Stimulated activated naive CD8-positive, alpha-beta T cell treated with anti-CD3 and anti-CD28 coated beads, Interleukin-15, amount 100 ng/mL, for 72 hours (primary cell): ENCODE data around the gene FAM110C.
"Not testable (repeated sequence)": the region's sequence is repeated elsewhere in the genome, so short reads cannot be mapped to it uniquely, and the experiment has no call there.

Experiments used
- ATAC-seq: fragments of 150-1000 bp; cut with Tn5 transposase; 2 replicates; pipeline ENCODE4 v1.10.0; 2021; ENCODE audit warnings: mild to moderate bottlenecking, moderate library complexity
- DNase-seq, 2 donors: peaks; one replicate each; pipeline ENCODE4 v3.0.0; 2021 to 2022
- H3K27ac Mint-ChIP-seq, 2 donors: one replicate each; pipeline ENCODE4 v1.8.0; 2022; ENCODE audit warnings: mild to moderate bottlenecking in 2 of 2, mixed read lengths in 2 of 2, moderate library complexity in 2 of 2
- H3K27me3 Mint-ChIP-seq: one replicate; pipeline ENCODE4 v1.8.0; 2022; ENCODE audit warnings: mixed read lengths
- H3K4me1 Mint-ChIP-seq: one replicate; pipeline ENCODE4 v1.8.0; 2022; ENCODE audit warnings: mild to moderate bottlenecking, mixed read lengths
- H3K4me3 Mint-ChIP-seq, 2 donors: one replicate each; pipeline ENCODE4 v1.8.0; 2022; ENCODE audit warnings: mild to moderate bottlenecking in 2 of 2, mixed read lengths in 2 of 2, moderate library complexity in 1 of 2
- H3K9me3 Mint-ChIP-seq, 2 donors: one replicate each; pipeline ENCODE4 v1.8.0; 2022; ENCODE audit warnings: mixed read lengths in 2 of 2

FAM110C gene

DNA sequence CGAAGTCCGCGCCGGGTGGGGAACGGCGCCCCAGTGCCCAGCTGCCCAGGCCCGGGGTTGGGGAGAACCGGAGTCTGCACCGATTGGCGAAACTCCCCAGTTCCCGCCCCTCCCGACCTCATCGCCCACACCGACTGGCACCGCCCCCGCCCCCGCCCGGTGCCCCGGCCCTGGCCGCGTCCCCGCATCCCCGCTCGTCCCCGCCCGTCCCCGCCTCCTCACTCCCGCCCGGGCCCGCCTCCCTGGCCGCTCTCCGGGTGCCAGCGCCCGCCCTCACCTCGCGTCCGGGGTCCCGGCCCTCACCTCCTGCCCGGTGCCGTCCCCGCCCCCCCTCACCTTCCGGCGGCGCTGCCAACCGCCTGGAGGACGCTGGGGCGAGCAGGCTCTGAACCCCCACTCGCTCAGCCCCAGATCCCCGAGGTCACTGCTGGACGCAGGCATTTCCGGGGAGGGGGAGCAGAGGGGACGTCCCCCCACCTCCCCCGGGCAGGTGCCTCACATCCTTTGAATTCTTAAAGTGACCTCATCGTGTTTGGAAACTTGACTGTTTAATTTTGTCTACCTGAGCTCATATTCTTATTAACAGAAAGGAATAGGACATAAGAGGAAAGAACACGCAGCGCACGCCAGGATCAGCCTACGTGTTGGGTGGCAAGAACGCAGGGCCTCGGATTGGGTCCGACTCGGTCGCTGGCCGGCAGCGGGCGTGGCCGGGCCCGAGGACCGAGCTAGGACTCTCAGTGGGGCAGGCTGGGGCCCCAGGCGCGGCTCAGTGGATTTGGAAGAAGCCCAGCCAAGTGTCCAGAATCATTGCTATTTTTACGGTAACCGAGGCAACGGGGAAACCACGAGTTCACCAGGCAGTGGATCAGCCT is at the start of gene FAM110C:
TSS of gene FAM110C (minus strand) at position 35 of the 875 bp plus-strand sequence. CDS start 120 bp downstream, outside the sequence.
- peak; percentile 71 for ATAC-seq
- Mint-ChIP-seq H3K9me3 (no peaks in the 10 kb centered on the region), H3K4me3 (peak within 1 kb of the TSS; percentile 85 to 91), H3K27ac (peak within 1 kb of the TSS in 1 of 2 donors; percentile 86), H3K27me3 (peaks cover 43% of the 10 kb centered on the region), H3K4me1 (peaks cover 43% of the 10 kb centered on the region)
- peak; percentile 19 to 29 for DNase-seq

GRCh38 chr2:92326-92725 is 46.0 kb upstream of the FAM110C start:
- peaks cover 16% of the 10 kb centered on the region for H3K27me3 Mint-ChIP-seq
- no peaks in the 10 kb centered on the region for H3K4me1 Mint-ChIP-seq

DNA sequence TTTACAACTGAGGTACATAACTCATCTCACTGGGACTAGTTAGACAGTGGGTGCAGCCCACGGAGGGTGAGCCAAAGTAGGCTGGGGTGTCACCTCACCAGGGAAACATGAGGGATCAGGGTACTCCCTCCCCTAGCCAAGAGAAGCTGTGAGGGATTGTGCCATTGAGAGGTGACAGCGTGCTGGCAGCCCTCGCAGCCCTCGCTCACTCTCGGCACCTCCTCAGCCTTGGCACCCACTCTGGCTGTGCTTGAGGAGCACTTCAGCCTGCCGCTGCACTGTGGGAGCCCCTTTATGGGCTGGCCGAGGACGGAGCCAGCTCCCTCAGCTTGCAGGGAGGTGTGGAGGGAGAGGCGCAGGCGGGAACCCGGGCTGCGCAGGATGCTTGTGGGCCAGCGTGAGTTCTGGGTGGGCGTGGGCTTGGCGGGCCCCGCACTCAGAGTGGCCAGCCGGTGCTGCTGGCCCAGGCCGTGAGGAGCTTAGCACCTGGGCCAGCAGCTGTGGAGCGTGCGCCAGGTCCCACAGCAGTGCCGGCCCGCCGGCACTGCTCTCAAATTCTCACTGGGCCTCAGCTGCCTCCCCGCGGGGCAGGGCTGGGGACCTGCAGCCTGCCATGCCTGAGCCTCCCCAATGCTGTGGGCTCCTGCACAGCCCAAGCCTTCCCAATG is 44.5 kb upstream of the FAM110C start:
- Mint-ChIP-seq H3K27ac (no peak overlapping the region), H3K4me1 (no peaks in the 10 kb centered on the region), H3K27me3 (peaks cover 16% of the 10 kb centered on the region), H3K9me3 (peaks cover 2 to 3% of the 10 kb centered on the region in 2 donors), H3K4me3 (no peak overlapping the region)
- DNase-seq: no peak
- ATAC-seq: no peak

More at GRCh38 chr2:92326-92725, 46.0 kb upstream of the FAM110C start:
- Mint-ChIP-seq H3K27ac (no peak overlapping the region), H3K4me3 (no peak overlapping the region), H3K9me3 (peaks cover 10 to 12% of the 10 kb centered on the region in 2 donors)
- ATAC-seq (no peak), DNase-seq (no peak)

- no peaks in the 10 kb centered on the region for H3K4me1 Mint-ChIP-seq
- H3K4me3 Mint-ChIP-seq: no peak overlapping the region
- H3K27ac Mint-ChIP-seq: no peak overlapping the region
- no peaks in the 10 kb centered on the region for H3K9me3 Mint-ChIP-seq
- no peak for DNase-seq
- ATAC-seq: no peak
- H3K27me3 Mint-ChIP-seq: peaks cover 17% of the 10 kb centered on the region
Measured at GRCh38 chr2:85761-86160, 39.5 kb upstream of the FAM110C start.

GRCh38 chr2:84121-84520 is 37.8 kb upstream of the FAM110C start:
- no peaks in the 10 kb centered on the region for H3K4me1 Mint-ChIP-seq
- no peak overlapping the region for H3K27ac Mint-ChIP-seq
- H3K4me3 Mint-ChIP-seq: no peak overlapping the region
- DNase-seq: no peak
- H3K9me3 Mint-ChIP-seq: no peaks in the 10 kb centered on the region
- no peak for ATAC-seq
- H3K27me3 Mint-ChIP-seq: peaks cover 22% of the 10 kb centered on the region

GRCh38 chr2:80971-81736 is 34.8 kb upstream of the FAM110C start:
- peaks cover 24% of the 10 kb centered on the region for H3K27me3 Mint-ChIP-seq

DNA sequence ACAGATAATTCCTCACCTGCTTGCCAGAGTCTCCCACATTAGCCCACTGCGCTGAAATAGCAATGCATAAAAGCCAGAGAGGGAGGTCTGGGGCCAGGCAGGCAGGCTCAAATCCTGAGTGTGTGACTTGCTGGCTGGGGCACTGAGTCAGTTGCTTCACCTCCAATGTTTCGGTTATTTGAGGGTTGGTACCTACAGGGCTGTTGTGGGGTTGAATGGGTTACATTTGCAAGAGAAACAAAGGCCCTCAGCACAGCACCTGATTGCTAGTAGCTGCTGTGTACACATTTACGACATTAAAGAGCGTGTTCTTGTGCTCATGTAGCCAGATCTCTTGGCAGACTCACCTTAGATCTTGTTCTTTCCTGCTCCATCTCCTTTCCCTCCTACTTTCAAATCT is 34.1 kb upstream of the FAM110C start:
- H3K27ac Mint-ChIP-seq: no peak overlapping the region
- H3K27me3 Mint-ChIP-seq: peaks cover 24% of the 10 kb centered on the region
- no peaks in the 10 kb centered on the region for H3K4me1 Mint-ChIP-seq
- DNase-seq (no peak), ATAC-seq (no peak)
- no peak overlapping the region for H3K4me3 Mint-ChIP-seq
- no peaks in the 10 kb centered on the region for H3K9me3 Mint-ChIP-seq

More at GRCh38 chr2:80971-81736, 34.8 kb upstream of the FAM110C start:
- Mint-ChIP-seq H3K4me3 (no peak overlapping the region), H3K27ac (no peak overlapping the region), H3K4me1 (no peaks in the 10 kb centered on the region), H3K9me3 (no peaks in the 10 kb centered on the region)
- ATAC-seq: no peak
- DNase-seq: no peak

DNA sequence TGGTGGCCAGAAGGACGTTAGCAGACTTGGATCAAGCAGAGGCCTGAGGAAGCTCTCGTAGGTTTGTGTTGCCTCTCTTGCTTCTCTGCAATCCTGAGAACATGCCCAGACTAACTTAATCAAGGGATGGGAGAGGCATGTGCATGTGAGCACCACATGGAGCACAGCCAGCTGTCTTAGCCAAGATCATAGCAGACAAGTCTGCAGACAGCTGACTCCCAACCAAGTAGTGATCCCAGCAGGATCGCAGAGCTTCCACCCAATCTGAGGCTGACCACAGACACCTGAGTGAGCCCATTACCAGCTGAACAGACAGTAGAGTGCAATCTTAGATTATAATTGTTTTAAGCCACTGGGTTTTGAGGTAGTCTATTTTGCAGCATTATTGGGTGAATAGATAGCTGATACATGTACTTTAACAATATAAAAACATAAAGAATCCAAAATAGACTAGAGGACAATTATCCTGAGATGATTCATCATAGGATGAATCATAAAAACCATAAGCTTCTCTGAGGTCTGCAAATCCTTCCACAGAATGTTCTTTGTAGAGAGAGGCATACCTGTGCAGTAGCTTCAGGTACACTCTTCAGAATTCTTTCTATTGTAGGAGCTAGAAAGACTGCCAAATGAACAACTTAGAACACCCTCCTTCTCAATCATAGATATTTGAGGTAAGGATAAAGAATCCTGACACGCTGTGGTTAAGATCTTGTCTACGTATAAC is 25.2 kb upstream of the FAM110C start:
- H3K27ac Mint-ChIP-seq: no peak overlapping the region
- ATAC-seq (no peak), DNase-seq (no peak)
- no peaks in the 10 kb centered on the region for H3K4me1 Mint-ChIP-seq
- H3K4me3 Mint-ChIP-seq: no peak overlapping the region
- no peaks in the 10 kb centered on the region for H3K9me3 Mint-ChIP-seq
- H3K27me3 Mint-ChIP-seq: no peaks in the 10 kb centered on the region

GRCh38 chr2:69366-70344 is 23.4 kb upstream of the FAM110C start:
- Mint-ChIP-seq H3K4me3 (no peak overlapping the region), H3K9me3 (no peaks in the 10 kb centered on the region), H3K27me3 (no peaks in the 10 kb centered on the region), H3K27ac (no peak overlapping the region), H3K4me1 (no peaks in the 10 kb centered on the region)
- ATAC-seq (no peak), DNase-seq (no peak)

DNA sequence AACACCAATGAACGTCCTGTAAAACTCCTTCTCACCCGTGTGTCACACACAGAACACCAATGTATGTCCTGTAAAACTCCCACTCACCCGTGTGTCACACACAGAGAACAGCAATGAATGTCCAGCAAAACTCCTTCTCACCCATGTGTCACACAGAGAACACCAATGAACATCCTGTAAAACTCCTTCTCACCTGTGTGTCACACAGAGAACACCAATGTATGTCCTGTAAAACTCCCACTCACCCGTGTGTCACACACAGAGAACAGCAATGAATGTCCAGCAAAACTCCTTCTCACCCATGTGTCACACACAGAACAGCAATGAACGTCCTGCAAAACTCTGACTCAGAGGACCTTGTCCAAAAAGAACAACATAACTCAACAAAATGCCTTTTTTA is 22.3 kb upstream of the FAM110C start:
- not testable (repeated sequence) for ATAC-seq, H3K9me3 Mint-ChIP-seq, H3K27me3 Mint-ChIP-seq, DNase-seq, H3K27ac Mint-ChIP-seq, H3K4me1 Mint-ChIP-seq, H3K4me3 Mint-ChIP-seq

DNA sequence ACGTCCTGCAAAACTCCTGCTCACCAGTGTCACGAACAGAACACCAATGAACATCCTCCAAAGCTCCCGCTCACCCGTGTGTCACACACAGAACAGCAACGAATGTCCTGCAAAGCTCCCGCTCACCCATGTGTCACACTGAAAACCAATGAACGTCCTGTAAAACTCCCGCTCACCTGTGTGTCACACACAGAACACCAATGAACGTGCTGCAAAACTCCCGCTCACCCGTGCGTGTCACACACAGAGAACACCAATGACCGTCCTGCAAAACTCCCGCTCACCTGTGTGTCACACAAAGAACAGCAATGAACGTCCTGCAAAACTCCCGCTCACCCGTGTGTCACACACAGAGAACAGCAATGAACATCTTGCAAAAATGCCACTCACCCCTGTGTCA is 20.5 kb upstream of the FAM110C start:
- peaks cover 8% of the 10 kb centered on the region for H3K27me3 Mint-ChIP-seq
- H3K4me3 Mint-ChIP-seq: no peak overlapping the region
- ATAC-seq (no peak), DNase-seq (no peak)
- H3K4me1 Mint-ChIP-seq: no peaks in the 10 kb centered on the region
- H3K9me3 Mint-ChIP-seq: no peaks in the 10 kb centered on the region
- no peak overlapping the region for H3K27ac Mint-ChIP-seq

DNA sequence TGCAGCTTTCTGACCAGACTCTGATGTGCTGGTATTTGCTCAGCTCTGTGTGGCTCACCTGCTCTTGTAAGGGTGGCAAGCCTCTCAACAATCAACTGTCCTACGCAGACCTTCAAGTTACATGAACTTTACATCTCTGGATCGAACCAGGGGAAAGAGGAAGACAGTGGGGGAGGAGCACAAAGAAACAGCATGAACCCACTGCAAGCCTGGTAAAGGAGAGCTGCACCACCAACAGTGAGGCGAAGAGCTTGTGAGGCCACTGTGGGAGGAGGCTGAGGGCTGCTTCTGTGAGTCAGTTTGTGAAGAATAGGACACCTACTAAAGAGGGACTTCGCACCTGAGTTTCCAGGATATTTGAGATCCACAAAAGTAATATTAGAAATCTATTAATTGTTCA is 18.8 kb upstream of the FAM110C start:
- Mint-ChIP-seq H3K9me3 (peaks cover 6 to 9% of the 10 kb centered on the region in 2 donors), H3K27ac (no peak overlapping the region), H3K4me3 (no peak overlapping the region), H3K27me3 (peaks cover 15% of the 10 kb centered on the region), H3K4me1 (no peaks in the 10 kb centered on the region)
- ATAC-seq (no peak), DNase-seq (no peak)

GRCh38 chr2:55587-56448 is 9.5 kb upstream of the FAM110C start:
- ATAC-seq (no peak), DNase-seq (no peak)
- H3K27me3 Mint-ChIP-seq: peaks cover 9% of the 10 kb centered on the region
- H3K27ac Mint-ChIP-seq: no peak overlapping the region
- peaks cover 13 to 32% of the 10 kb centered on the region in 2 donors for H3K9me3 Mint-ChIP-seq
- H3K4me1 Mint-ChIP-seq: no peaks in the 10 kb centered on the region
- H3K4me3 Mint-ChIP-seq: no peak overlapping the region
